Endothelial cell of umbilical vein (primary cell): Measurements from ENCODE around the gene TMOD1. TPM values are rescaled to one million over a fixed set of nuclear protein-coding genes. Genes with fewer than 3 reads are reported as not detected.

ENCODE experiments used
- BruUV-seq: library from RNA; stranded (reverse); fragments of 400-500 nt; replicated peaks from 2 replicates; lab custom pipeline; 2021; lab: Mats Ljungman, UMichigan
- CTCF ChIA-PET: fragments of 300-600, 350-600 bp; sonication (Branson Sonifier 250); formaldehyde crosslinking; loops from one replicate; lab custom pipeline; 2021; ENCODE audit warnings: antibody characterized with exemption, inconsistent platforms; lab: Charles Lee
- POLR2A ChIA-PET: fragments of 300-600, 350-600 bp; sonication (Branson Sonifier 250); formaldehyde crosslinking; loops from one replicate; lab custom pipeline; 2021; ENCODE audit warnings: antibody characterized with exemption, inconsistent platforms; lab: Charles Lee
- DNase-seq: peaks from one replicate; pipeline ENCODE4 v3.0.0-alpha.2; 2011; ENCODE audit warnings: low read depth, low spot score
- FAIRE-seq: peaks from 2 replicates; lab custom pipeline; 2011; peaks lifted over from hg19 to GRCh38; lab: Jason Lieb, UNC
- H2AFZ ChIP-seq: 2 replicates; pipeline ENCODE4 v1.6.0; 2012; ENCODE audit warnings: low read depth, low read length, control low read depth, inconsistent platforms
- H3K27ac ChIP-seq: 2 replicates; pipeline ENCODE4 v1.5.1; 2011; ENCODE audit warnings: low read depth, mild to moderate bottlenecking, control low read depth, low read length, moderate library complexity; ENCODE audit not compliant: insufficient read depth
- H3K27me3 ChIP-seq, 2 experiments: 2 replicates each; pipeline versions ENCODE4 v1.6.0 to v1.6.1; 2011; ENCODE audit warnings: low read length in 2 of 2, mixed read lengths in 1 of 2; ENCODE audit not compliant: control insufficient read depth in 2 of 2, insufficient read depth in 2 of 2
- H3K36me3 ChIP-seq, 2 experiments: 2 replicates in 1 of 2; 3 replicates in 1 of 2; pipeline ENCODE4 v1.5.1; 2011; ENCODE audit warnings: low read length in 2 of 2, mild to moderate bottlenecking in 1 of 2, moderate library complexity in 1 of 2; ENCODE audit not compliant: control insufficient read depth in 2 of 2, insufficient read depth in 2 of 2; ENCODE audit errors: extremely low read depth in 1 of 2
- H3K4me1 ChIP-seq: 3 replicates; pipeline ENCODE4 v1.5.1; 2011; ENCODE audit warnings: mild to moderate bottlenecking, low read length; ENCODE audit not compliant: control insufficient read depth, insufficient read depth; ENCODE audit errors: extremely low read depth
- H3K4me2 ChIP-seq: 2 replicates; pipeline ENCODE4 v1.6.1; 2011; ENCODE audit warnings: low read length, control low read depth, mixed read lengths; ENCODE audit not compliant: insufficient read depth
- H3K4me3 ChIP-seq, 3 experiments: fragments of 200-600 bp in 1 of 3; sonication (generic), shearing (Covaris generic) in 1 of 3; replicated peaks in 1 of 3; 2 replicates each; pipeline ENCODE4 v1.5.1; 2011 to 2016; ENCODE audit warnings: control low read depth in 3 of 3, low read length in 3 of 3, mild to moderate bottlenecking in 2 of 3, inconsistent platforms in 1 of 3, low read depth in 1 of 3, moderate library complexity in 1 of 3; ENCODE audit not compliant: insufficient read depth in 1 of 3
- H3K79me2 ChIP-seq: 2 replicates; pipeline ENCODE4 v1.6.0; 2012; ENCODE audit warnings: low read length, inconsistent platforms; ENCODE audit not compliant: control insufficient read depth, insufficient read depth
- H3K9ac ChIP-seq: replicated peaks from 2 replicates; pipeline ENCODE3; 2011; ENCODE audit warnings: low read length, control low read depth; ENCODE audit not compliant: insufficient read depth; ENCODE audit errors: extremely low read depth
- H3K9me1 ChIP-seq: replicated peaks from 3 replicates; pipeline ENCODE4 v1.6.0; 2011; ENCODE audit warnings: mild to moderate bottlenecking, low read length; ENCODE audit not compliant: control insufficient read depth, insufficient read depth; ENCODE audit errors: extremely low read depth
- H3K9me3 ChIP-seq: replicated peaks from 2 replicates; pipeline ENCODE4 v1.5.1; 2012; ENCODE audit warnings: low read length, inconsistent platforms; ENCODE audit not compliant: control insufficient read depth, insufficient read depth
- H4K20me1 ChIP-seq: replicated peaks from 2 replicates; pipeline ENCODE3; 2011; ENCODE audit warnings: mild to moderate bottlenecking, low read length; ENCODE audit not compliant: control insufficient read depth, insufficient read depth; ENCODE audit errors: extremely low read depth
- CTCF ChIP-seq, 2 donors: IDR thresholded peaks; 1 replicate in 1 of 2; 2 replicates in 1 of 2; pipeline ENCODE4 v1.5.1; 2011; ENCODE audit warnings: low read length in 2 of 2, mild to moderate bottlenecking in 2 of 2, moderate library complexity in 2 of 2, control low read depth in 1 of 2, inconsistent platforms in 1 of 2, low read depth in 1 of 2; ENCODE audit not compliant: insufficient read depth in 1 of 2; ENCODE audit errors: extremely low read depth in 1 of 2
- FOS ChIP-seq: IDR thresholded peaks from 2 replicates; pipeline ENCODE4 v1.6.1; 2011; ENCODE audit warnings: mild to moderate bottlenecking, low read length, moderate library complexity, borderline replicate concordance; ENCODE audit not compliant: insufficient read depth
- MAX ChIP-seq: IDR thresholded peaks from 2 replicates; pipeline ENCODE4 v1.6.1; 2011; ENCODE audit not compliant: insufficient read depth, insufficient read length
- POLR2AphosphoS5 ChIP-seq: IDR thresholded peaks from 2 replicates; pipeline ENCODE4 v1.6.1; 2012; ENCODE audit warnings: low read depth, mild to moderate bottlenecking, control low read depth, low read length, moderate library complexity; ENCODE audit not compliant: insufficient read depth
- dilution Hi-C: fragments of 300-500 bp; cut with MboI; formaldehyde crosslinking; loops from one replicate; pipeline ENCODE4 v1.15.0; 2019; ENCODE audit warnings: low sequenced_read_pairs; ENCODE audit not compliant: extremely low pct_ligation_motif_present
- intact Hi-C: fragments of 100-400 bp; cut with micrococcal nuclease; formaldehyde crosslinking; loops from one replicate; pipeline ENCODE4 v1.10.0; 2022
- polyA plus RNA-seq, 4 experiments: library from polyadenylated mRNA; depleted of rRNA in 3 of 4; stranded (reverse) in 3 of 4; unstranded in 1 of 4; fragments of >200 nt; gene quantifications; 2 replicates each; pipeline versions ENCODE4 v1.2.1 to v1.2.3, GENCODE V29; 2011 to 2012; ENCODE audit warnings: missing spikeins in 1 of 4
- total RNA-seq: library from RNA; stranded (reverse); gene quantifications from 2 replicates; pipeline ENCODE4 v1.2.3, GENCODE V29; 2021

Gene TMOD1
- total and polyA plus RNA-seq, 2 donors (not counting 3 experiments of a cell fraction or from before 2014, with no cell fraction given), result 0.26 to 1.4 TPM

GRCh38 chr9:97562542-97562941 is 61.1 kb downstream of the TMOD1 start:
- H3K9me1 ChIP-seq, result no peaks in the 10 kb centered on the region
- BruUV-seq, result no TSS peak
- H3K9me3 ChIP-seq, result no peaks in the 10 kb centered on the region
- no peak for TF ChIP-seq FOS
- TF ChIP-seq POLR2AphosphoS5, result no peak
- TF ChIP-seq CTCF (IDR thresholded peaks at IDR 0.05; ENCODE audit: extremely low read depth in 1 of 2, insufficient read depth in 1 of 2, low read depth in 1 of 2, low read length in 2 of 2), result no peak
- no peak for TF ChIP-seq MAX
- FAIRE-seq (no peak), DNase-seq (no peak)
- H3K27ac ChIP-seq, result no peak overlapping the region
- POLR2A ChIA-PET, result no interaction called here
- peaks cover 11 to 16% of the 10 kb centered on the region in 2 experiments for H3K27me3 ChIP-seq
- peaks cover 20% of the 10 kb centered on the region for H3K4me1 ChIP-seq
- H3K9ac ChIP-seq, result no peak overlapping the region
- no peak overlapping the region for H3K4me2 ChIP-seq
- intact Hi-C loops, result no loop called here
- H3K4me3 ChIP-seq, result no peak overlapping the region
- H3K36me3 ChIP-seq, result no peaks in the 10 kb centered on the region
- H3K79me2 ChIP-seq, result no peaks in the 10 kb centered on the region
- CTCF ChIA-PET, result interaction anchor here (0.6 to 6.8 kb wide), 3 partner anchors 36 to 100 kb away, joined by 3 to 52 read pairs (median 6); no protein-coding TSS in a partner anchor
- H2AFZ ChIP-seq, result no peak overlapping the region
- no peaks in the 10 kb centered on the region for H4K20me1 ChIP-seq
- dilution Hi-C loops, result no loop called here
